Measurements from ENCODE around the gene LRRC74B.
A peak's percentile ranks its signal among the peaks of the same experiment; 100 is the strongest.
"Not testable (repeated sequence)": the region's sequence is repeated elsewhere in the genome, so short reads cannot be mapped to it uniquely, and the experiment has no call there.

Gene LRRC74B

GRCh38 chr22:21045585-21046294, at the start of gene LRRC74B:
TSS of gene LRRC74B (plus strand) at chr22:21045946. CDS start at chr22:21045987, 41 bp downstream.
- peak in 1 of 2 donors; percentile 11 for DNase-seq

DNA sequence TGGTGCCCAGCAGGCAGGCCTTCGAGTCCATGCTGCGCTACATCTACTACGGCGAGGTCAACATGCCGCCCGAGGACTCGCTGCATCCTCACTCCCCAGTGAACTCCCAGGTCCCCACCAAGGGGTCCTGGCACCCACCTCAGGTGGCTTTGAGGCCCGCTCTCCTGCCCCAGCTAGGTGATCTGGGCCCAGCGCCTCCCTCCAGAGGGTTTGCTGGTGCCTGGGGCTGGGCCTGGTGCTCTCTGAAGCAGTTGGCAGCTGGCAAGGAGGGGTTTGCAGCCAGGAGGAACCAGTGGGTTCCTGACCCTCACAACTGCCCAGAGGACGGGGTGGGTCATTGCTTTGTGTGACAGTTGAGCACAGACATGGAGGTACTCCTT, 49.7 kb upstream of the LRRC74B start:
- DNase-seq: no peak

GRCh38 chr22:20996598-20997535, 48.9 kb upstream of the LRRC74B start:
- no peak for DNase-seq

DNA sequence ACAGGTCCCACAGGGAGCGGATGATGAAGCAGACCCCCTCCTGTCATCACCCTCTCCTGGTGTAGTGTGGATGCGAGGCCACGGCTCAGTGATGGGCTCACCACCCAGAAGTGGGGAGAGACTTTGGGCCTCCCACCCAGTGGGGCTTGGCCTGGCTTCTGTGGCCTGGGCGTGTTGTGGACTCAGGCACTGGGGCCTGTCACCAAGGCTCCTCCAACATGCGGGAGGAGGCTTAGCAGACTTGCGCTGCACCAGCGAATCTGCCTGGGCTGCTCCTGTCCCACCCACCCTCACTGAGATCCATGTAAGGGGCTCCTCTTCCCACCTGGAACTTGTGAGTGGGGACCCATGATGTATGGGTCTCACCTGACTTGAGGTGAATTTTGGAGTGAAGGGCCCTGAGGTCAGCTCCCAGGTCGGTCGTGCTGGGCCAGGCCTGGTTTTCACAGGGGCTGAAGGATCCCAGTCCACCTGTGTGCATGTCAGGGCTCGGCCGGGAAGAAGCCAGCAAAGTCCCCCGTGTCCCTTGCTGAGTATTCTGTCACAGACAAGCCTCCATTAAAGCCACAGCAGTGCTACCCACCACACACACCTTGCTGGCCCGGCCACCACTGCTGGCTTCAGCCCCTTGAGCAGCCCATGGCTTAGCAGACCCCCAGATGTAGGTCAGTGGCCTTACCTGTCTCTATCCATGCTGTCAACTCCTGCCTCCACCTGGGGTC, 48.0 kb upstream of the LRRC74B start:
- DNase-seq: no peak

GRCh38 chr22:20998411-20999336, 47.1 kb upstream of the LRRC74B start:
- no peak for DNase-seq

DNA sequence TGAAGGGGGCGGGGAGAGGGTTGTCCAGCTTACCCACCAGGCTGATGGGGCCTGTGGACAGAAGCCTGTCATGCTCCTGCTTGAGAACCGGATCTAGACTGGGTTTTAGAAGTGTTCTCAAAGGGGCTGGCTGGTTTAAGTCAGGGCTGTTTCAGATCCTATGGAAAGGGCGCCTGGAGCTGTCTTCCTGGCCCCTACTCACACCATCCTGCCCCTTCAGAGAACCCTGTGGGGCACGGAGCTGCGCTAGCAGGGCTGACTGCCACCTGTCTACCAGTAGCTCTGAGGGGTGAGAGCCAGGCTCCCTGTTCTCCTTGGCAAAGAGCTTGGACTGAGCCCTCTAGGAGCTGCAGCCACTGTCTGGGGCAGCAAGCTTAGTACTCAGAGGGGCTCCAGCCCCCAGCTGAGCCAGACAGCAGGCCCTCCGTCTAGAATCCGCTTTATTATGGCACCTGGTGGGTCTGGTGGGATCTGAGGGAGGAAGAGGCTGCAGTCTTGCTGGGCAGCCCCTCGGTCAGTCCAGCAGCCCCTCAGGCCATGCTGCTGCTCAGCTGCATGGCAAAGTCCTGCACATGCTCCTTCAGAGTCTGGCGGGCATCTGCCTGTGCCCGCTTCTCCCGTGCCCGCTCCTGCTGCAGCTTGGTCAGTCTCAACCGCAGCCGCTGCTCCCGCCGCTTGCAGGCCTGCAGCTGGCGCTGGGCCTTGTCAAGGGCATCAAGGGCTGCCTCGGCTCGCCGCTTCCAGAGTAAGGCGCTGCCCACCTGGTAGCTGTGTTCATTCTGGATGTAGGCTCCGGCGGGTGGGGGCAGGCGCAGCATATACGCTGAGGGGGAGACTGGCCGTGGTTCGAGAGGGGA, 46.2 kb upstream of the LRRC74B start:
- DNase-seq: no peak

DNA sequence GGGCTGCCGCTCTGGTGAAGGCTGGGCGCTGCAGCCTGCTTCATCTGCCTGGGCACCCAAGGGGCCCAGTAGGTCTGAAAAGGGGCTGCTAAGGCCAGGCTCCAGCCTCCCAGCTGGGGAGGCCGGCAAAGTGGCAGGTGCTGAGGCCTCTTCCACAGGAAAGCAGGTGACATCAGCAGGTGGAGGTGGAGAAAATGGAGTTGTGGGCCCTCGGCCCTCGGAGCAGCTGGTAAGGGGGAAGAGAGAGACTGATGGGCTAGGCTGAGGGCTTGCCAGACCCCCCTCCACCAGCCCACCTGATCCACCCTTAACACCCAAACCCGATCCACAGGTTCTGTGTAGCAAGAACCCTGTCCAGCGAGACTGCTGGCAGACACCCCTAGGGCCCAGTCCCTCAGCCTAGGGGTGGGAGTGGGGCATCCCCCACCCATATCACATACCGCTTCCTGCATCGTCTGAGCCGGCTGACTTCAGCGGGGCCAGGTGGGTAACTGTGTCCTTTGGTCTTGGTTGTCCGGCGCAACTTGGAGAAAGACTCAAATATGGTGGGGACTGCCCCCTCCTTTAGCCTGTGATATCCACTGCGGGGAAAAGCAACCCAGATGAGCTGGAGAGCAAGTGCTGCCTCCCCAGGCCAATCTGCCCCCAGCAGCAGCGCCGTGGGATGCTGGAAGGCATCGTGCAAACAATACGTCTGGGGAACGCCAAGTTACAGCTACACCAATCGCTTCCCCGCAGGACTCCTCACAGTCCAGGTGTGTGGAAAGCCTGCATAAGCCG, 45.3 kb upstream of the LRRC74B start:
- DNase-seq: no peak

GRCh38 chr22:21000987-21001600, 44.7 kb upstream of the LRRC74B start:
- no peak for DNase-seq

- DNase-seq: peak; percentile 97 to 99
Measured at GRCh38 chr22:21001601-21002325, 44.0 kb upstream of the LRRC74B start, which contains the start of gene THAP7. TSS of gene THAP7 (minus strand) at chr22:21002118. CDS start at chr22:21001911, 207 bp downstream.

DNA sequence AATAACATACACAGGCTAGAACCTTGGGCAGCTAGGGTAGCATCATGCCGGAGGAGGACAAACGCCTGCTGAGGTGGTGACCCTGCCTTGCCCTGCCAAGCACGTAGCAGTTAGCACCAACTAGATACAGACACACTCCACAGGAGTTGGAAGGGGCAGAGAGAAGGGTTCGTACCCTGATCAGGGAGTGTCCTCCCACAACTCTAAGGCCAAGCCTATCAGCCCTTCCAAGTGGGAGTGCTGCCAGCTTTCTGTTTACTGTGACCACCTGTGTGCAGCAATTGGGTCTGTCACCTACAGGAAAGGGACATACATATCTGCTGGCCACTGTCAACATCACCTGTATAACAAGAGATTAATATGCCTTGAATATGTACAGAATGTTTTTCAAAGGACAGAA, 42.0 kb upstream of the LRRC74B start:
- DNase-seq: no peak

DNA sequence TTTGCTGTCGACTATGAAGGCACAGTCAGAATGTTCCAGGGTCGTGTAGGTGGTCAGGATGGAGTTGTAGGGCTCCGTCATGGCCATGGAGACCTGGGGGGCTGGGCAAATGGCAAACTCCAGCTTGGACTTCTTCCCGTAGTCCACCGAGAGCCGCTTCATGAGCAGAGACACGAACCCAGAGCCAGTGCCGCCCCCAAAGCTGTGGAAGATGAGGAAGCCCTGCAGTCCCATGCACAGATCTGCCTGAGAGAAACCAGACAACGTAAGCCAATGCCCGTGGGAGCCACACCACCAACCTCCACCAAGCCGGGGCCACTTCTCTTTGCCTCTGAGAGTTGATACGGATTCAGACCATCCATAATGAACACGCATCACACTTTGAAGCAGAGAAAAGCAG, 36.5 kb upstream of the LRRC74B start:
- DNase-seq: not testable (repeated sequence)

- no peak for DNase-seq
Measured at GRCh38 chr22:21009638-21010425, 35.9 kb upstream of the LRRC74B start.

- DNase-seq: no peak
Measured at GRCh38 chr22:21010426-21011113, 35.2 kb upstream of the LRRC74B start.

- DNase-seq: no peak
Measured at GRCh38 chr22:21012446-21013407, 33.0 kb upstream of the LRRC74B start.

DNA sequence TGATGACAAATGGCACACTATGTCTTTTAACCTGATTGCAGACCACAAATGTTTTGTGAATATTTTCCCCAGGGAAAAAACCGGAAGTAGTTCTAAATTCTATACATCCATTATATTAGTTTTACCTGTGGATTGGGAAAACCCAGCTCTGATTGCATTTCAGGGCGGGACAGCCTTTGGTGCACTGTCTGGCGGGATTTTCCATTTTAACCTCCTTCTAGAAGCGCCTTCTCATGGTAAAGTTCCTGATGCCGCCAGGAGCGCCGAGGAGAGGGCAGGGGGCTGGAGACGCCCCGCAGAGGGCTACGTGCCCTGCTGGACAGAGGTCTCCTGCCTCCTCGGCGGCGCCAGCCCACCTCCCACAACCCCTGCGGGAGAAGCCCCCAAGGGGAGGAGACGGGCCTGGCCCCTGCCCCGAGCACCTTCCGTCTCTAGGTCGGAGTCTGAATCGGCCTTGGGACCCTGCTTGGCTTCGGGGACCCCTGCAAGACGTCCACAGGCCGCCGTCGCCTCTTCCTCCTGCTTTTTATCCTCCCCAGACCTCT, 32.0 kb upstream of the LRRC74B start:
- no peak for DNase-seq

DNA sequence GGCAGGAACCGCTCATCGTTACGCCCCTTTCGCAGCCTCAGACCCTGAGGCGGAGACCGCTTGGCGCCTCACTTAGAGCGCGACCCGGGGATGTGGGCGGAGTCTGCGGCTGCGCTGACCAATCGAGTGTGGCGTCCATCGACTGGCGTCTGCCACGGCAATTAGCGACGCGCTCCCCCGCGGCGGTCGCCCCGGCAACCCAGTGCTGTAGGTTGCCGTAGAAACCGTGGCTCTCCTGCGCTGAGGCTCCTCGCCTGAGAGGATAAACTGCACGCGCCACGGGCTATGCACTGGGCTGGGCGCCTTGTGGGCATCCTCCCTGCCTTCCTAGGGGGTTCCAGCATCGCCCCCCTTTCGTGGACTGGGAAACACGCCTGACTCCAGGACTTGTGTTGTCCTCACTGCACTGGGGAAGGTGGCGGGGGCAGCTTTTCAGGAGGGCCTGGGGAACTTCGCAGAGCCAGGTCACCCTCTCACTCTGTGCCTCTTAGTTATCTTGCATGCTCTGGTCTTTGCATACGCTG, 31.5 kb upstream of the LRRC74B start:
- DNase-seq: peak; percentile 30 to 38
